ENCODE data around the gene KRT84.

GRCh38 chr12:52360106-52360662, 25.3 kb downstream of the KRT84 start:
- TF ChIP-seq EP300 (IDR thresholded peaks at IDR 0.05) (no peak), POLR2A (IDR thresholded peaks at IDR 0.05) (no peak), CTCF (IDR thresholded peaks at IDR 0.05) (no peak), POLR2AphosphoS5 (IDR thresholded peaks at IDR 0.05) (no peak)

Data from sigmoid colon (tissue), 4 donors.